GM19463 (cell line): ENCODE data around the gene NATD1.

Experiments
- ATAC-seq: cut with Tn5 transposase; IDR thresholded peaks from one replicate; pipeline ENCODE4 v1.9.1; 2021; ENCODE audit warnings: mild to moderate bottlenecking, moderate library complexity; ENCODE audit not compliant: unreplicated experiment

NATD1 gene

DNA sequence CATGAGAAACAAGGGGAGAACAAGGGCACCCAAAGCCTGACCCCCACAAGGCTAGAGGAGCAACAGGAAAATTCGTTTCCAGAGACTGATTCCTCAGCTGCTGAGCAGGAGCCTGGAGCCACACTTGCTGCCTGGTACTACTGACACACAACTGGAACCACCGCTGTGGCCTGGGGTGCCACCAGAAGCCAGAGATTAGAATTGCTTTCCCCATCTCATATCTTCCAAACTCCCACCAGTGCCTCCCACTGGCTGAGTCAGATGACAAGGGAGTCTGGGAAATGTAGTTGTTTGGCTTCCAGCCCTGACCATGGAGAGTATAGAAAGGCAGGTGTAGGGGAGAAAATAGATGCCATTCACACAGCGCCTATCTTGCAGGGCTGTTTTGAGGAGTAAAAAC, 35.1 kb downstream of the NATD1 start:
- ATAC-seq: no peak

DNA sequence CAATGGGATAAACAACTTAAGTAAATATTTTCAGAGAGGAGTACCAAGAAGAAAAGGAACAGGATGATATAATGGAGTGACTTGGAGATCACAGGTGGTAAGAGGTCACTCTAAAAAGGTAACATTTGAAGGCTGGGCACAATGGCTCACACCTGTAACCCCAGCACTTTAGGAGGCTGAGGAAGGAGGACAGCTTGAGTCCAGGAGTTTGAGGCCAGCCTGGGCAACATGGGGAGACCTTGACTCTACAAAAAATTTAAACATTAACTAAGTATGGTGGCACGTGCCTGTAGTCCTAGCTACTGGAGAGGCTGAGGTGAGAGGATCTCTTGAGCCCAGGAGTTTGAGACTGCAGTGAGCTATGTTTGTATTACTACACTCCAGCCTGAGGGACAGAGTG, 35.9 kb downstream of the NATD1 start:
- no peak for ATAC-seq

DNA sequence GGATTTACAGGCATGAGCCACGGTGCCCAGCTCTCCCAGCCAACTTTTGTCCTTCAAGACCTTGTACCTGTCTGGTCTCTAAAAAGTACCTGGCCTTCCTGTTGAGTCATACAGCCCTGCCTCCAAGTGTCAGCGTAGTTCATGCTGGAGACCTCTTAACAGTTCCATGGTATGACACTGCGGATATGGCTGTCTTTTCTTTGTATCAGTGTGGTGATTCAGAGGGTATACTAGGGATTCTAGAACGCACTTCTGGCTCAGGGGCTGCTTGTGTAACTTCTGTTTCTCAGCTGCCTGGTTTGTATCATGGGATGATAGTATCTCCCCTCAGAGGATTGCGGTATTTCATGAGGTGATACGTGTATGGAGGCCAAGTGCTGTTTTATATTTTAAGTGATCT, 37.3 kb downstream of the NATD1 start:
- no peak for ATAC-seq

DNA sequence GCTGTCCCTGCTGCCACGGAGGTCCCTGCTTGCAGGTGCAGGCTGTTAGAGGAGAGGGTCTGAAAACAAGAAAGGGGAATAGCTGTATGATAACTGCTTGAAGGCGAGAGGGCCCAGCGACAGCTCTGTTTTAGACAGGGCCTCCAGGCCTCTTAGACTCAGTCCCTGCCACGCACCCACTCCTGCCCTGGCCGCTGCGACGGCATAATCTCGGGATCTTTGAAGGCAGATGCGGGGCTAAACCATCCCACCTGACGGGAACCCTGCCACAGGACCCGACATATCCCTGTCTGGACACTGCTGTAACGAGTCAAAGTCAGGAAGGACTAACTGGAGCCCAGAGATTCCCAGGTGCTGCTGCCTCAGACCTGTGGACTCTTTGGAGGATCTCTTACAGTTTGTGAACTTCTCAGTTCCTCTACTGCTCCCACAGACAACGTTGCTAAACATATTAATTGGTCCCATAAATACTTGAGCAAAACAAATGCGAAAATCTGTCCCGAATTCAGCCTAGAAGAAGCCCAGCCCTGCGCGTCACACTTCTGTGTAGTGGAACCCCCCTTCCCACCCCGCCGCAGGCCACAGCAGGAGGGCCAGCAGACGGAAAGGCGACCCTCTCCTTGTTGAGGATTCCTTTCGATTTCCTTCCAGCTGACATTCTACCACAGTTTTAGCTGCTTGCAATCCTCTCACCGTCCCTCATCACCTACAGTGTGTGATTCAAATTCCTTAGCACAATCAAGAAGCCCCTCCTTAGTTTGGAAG, 38.3 kb downstream of the NATD1 start:
- ATAC-seq: peak; percentile 4

DNA sequence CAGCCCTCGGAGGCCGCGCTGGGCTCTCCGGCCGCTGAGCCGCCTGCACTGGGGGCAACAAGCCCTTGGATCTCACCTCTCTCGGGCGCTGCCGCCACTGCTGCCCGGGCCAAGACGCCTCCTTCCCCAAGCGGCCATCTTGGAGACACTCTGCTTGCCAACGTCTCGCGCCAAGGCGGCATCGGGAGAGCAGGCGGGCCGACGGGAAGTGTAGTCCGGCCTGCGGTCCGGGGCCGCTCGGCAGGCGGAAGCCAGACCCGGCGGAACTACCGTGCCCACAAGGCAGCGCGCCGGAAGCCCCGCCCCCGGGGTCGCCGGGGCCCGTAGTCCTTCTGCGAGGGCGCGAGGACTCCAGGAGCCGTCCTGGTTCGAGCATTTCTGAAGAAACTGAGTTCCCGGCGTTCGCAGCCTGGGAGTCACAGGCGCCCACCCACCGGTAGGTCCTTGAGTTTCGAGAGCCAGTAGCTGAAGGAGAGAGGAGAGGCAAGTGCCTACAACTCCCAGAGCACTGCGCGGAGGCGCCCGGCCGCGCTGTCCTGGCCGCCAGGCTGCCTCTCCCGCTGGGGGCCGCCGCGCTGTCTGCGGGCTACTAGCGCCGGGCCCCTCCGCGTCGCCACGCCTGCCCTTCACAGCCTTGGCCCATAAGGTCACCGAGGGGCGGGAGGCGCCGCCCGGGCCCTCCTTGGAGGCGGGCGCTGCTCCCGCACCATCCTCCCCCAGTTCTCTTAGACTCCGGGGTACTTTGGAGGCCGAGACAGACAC, 39.0 kb downstream of the NATD1 start, which contains the start of gene TMEM11:
Gene TMEM11 (minus strand): TSS at position 147 of the 762 bp plus-strand sequence. CDS start 9 bp downstream, at position 138.
- peak; percentile 81 for ATAC-seq

DNA sequence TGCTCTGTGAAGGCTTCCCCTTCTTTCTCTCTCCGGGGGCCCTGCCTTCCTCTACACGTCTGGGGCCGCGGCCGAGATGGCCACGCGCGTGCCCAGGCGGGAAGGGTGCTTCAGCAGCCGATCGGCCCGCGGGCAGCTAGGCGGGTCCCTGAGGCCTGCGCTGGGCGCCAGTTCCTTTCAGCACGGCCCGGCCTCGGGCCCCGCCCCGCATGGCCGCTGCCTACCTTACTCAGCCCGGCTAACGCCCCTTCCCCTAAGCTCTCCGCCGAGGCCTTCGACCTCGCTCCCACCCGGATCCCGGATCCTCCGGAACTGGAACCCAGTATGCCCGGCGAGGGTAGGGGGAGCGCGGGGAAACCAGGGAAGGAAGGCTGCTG, 39.6 kb downstream of the NATD1 start:
- peak; percentile 12 for ATAC-seq

DNA sequence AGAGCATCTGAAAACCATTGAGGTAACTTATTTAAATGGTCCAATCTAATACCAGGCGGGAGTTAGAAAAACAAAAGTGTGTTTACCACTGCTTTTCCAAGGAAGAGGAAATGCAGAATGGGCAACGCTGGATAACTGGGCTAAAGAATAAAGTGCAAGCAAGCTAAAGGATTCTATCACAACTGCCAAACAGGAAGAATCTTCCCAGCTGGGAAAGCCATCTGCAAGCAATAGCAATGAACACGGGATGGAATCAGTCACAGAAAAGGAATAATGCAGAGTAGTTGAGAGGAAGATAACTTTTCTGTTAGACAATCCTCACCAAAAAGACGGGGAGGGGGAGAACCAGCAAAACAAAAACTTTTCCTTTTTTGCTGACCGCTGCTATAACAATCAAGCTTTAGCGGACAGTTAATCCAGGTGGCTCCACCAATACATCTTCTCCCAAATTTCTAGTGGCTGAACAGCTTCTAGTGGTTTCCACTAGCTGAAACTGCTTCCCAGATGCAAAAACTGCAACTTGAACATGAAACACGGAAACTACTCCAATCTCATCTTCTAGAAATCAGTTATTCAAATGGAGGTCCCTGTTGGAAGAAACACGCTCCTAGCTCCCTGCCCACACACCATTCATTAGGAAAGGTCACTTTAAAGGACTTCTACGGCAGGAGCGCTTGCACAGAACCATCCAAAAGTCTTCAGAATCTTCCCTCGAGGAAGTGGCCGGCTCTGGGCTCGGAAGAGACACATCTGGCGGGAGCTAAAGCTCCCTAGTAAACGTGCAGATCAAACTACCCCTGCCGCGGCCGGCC, 40.2 kb downstream of the NATD1 start:
- no peak for ATAC-seq

DNA sequence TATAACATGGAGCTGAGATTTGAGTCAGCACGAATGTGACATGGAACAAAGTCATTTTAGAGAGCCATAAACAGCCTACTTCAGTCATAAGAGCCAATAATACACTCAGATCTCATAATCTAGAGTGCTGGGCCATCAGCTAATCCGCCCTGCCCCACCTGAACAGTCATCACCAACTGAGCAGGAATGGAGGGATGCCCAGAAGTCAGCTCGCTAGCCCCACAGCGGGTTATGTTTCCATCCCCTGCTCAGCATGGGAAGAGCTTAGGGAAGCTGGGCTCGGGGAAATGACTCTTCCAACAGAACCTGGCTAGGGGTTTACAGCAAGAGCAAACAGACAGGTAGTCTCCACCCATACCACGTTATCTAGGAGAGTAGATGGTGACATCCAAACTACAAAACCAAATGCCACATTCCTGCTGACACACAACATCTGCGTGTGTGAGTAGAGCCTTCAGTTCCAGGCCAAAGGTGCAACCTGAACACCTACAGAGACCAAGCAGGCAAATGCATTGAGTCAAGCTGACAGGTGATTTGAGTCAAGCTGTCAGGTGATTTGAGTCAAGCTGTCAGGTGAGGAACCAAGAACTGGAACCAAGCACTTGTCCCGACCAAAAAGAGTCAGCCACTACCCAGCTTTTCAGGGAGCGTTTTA, 41.3 kb downstream of the NATD1 start:
- no peak for ATAC-seq

DNA sequence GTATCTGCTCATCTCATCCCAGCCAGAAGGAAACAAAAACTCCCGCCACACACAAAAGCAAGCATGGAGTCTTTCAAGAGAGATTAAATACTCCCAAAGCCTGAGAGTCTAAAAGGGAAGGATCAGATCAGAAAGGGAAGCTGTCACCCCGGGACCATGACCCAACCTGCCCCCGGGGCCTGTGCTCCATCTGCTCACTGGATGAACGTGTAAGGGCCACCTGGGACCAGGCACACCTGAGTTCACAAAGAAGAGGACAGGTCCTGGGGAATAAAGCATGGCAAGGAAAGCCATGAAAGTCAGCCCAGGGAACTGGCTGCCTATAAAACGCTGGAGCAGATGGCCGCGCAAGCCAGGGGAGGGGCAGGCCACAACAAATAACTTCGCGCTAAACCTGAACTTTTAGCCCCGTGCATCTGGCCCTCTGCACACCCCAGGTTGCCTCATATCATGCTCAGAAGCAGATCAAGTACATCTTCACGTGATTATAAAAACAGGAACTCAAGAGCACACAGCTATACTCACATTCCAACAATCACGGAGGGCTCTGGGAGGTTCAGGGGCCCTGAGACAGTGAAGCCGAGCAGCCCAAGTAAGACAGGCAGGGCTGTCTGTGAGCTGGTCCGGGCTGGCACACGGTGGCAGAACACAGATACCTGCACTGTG, 42.7 kb downstream of the NATD1 start:
- ATAC-seq: no peak

DNA sequence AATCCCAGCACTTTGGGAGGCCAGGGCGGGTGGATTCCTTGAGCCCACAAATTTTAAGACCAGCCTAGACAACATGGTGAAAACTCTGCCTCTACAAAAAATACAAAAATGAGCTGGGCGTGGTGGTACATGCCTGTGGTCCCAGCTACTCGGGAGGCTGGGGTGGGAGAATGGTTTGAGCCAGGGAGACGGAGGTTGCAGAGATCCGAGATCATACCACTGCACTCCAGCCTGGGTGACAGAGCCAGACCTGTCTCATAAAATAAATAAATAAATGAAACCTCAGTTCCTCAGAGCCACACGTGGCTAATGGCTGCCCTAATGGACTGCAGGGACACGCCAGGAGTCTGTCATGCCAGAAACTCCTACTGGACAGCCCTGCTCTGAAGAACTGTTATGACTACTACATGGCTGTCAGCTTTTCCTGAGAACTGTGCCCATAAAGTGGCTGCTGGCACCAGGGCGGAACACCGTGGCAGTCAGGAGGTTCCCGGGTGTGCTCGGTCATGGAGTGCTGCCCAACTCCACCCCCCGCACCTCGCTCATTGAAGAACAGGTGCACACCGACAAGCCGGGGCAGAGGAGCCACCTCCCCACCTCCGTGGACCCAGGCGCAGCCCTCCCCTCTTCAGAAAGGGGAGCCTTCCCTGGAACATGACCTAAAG, 43.6 kb downstream of the NATD1 start:
- no peak for ATAC-seq

DNA sequence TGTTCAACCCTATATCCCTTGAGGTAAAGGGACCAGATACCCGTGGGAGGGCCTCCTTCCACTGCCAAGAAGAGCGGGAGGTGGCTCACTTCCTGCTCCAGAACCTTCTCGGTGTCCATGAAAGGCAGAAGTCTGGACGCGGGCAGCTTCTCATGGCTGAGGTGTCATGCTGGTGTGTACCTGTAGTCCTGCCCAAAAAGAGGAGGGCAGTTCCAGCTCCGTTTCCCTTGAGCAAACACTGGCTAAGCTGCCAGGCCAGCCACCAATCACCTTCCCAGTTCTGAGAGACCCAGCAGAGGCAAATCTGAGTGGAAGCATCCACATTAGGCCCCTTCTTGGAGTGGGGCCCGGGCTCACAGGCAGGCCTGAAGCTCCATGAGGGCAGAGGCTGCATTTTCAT, 44.9 kb downstream of the NATD1 start:
- no peak for ATAC-seq

DNA sequence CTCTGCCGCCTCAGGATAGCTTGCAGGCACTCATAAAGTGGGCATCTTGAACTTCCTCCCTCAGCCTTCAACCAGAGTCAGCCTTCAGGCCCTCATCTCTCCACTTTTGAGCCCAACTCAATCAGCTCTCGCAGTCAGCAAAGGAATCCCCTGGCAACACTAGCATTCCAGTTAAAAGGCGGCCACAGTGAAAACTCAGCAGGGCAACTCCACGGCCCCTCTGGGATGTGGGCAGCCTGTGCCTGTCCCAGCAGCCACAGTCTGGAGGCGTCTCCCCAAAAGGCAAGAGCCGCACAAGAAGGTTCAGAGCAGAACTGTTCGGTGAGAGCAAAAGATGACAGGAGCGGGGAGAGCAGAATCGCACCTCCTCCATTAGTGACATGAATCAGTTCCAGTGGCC, 48.3 kb downstream of the NATD1 start:
- no peak for ATAC-seq

DNA sequence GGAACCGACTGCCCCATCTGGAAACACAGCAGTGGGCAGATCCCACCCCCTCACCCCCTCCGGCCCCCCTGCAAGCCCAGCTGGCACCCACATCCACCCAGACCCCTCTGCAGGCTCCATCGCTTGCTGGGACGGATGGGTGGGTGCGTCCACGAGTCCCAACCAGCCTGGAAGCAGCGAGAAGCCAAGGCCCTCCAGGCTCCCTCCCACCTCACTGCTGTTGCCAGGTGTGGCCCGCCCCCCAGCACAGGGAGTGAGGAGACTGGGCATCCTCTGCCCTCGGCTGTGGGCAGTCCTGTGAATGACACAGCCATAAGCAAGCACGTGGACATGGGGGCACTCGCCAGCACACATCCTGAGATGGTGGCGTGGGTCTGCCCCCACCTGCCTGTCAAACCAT, 50.7 kb downstream of the NATD1 start:
- ATAC-seq: no peak

DNA sequence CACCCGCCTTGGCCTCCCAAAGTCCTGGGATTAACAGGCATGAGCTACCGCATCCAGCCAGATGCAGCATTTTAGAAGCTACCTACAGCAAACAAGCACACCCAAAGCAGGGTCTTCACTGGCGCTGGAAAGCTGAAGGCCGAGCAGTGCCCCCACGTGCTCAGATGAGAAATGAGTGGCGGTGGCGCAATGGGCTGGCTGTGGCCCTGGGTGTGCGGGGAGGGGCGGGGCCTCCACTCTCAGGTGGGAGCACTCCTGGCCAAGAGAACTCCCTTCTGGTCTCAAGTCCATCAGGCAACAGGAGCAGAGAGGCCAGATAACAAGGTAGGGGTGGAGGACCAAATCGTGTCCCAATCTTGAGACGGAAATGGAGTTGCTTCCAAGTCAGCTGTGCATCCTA, 51.3 kb downstream of the NATD1 start:
- ATAC-seq: no peak

DNA sequence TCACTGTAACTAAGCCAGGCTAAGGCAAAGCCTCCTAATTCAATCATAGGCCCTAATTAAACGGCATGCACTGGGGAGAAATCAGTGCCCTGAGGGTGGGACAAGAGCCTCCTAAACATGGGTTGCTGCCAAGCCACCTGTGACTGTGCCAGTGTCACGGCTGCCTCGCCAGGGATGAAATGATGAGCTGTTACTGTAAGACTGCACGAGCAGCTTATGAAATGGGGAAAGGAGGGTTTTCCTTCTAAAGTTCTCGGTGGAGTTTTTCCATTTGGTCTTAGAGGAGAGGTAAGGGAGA, 52.0 kb downstream of the NATD1 start:
- no peak for ATAC-seq

DNA sequence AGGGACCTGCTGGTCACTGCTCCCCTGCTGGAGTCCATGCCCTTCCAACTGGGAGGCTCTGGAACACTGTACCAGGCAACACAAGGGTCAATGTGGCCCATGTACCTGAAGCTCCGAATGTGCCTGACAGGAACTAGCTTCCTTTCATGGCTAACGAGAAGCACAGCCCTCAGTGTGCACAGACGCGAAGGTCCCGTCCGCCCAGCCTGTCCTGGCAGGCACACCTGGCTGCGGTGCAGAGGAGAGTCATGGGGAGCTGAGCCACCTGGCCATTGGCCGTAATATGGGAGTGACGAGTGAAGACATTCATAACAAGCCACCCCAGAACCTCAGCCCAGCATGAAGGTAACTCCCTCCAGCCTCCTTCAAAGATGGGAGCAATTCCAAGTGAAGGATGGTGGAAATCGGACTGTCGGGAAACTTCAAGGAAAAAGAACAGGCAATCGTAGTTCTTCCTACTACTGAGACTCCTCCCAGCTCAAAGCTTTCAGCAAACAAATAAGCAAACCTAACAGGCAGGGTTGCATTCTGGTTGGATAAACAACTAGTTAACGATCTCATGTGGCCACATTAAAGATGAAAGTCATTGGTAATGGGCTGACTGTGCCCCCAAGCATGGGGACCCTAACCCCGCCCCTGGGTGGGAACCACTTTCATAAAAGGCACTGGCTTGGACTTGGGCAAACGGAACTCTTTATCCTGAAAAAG, 52.5 kb downstream of the NATD1 start:
- no peak for ATAC-seq

DNA sequence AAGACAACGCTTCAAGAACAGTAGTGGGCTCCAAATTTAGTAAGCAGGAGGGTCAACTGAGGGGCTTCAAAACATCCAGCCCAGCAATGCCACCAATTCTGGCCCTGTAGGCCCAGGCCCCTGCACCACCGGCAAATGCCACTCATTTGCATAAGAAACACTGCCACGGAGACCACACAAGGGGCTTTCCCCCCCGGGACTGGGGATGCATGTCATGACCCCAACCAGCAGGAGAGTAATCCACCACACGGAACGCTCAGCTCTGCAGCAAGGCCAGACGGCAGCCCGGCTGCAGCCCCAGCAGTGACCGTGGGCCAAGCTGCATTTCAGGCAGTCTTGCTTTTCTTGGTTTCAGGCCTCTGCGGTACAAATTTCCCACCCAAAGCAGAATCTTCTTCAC, 53.4 kb downstream of the NATD1 start:
- no peak for ATAC-seq

DNA sequence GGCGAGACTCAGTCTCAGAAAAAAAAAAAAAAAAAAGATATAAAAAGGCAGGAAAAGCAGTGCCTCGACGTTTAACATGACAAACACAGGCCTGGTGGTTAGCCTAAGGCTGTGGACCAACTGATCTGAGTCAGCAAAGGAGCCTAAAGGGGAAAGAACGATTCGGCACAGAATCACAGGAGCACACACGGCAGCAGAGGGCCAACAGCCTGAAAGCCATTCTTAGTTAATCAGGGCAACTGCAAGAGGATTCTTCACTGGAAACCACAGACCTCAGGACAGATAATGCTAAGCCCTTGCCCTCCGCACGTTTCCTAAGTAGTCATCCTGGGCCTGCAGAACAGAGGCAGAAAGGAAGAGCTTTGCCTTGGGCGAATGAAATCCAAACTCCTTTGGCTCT, 53.9 kb downstream of the NATD1 start:
- no peak for ATAC-seq

DNA sequence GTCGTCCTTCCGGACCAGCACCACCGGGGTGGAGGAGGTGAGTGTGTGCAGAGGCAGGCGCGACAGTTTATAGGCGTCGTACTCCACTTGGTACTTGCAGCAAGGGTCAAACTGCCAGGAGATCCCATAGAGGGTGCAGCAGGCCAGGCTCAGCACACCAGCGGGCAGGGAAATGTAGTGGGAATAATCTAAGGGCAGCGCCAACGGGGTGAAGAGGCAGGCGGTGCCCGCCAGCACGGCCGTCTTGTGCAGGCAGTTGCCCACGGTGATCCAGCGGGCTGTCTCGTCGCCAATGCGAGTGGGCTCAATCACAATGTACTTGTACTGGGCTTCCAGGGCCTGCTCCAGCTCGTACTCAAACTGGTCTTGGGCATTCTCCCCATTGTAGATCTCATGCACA, 54.8 kb downstream of the NATD1 start:
- ATAC-seq: no peak

DNA sequence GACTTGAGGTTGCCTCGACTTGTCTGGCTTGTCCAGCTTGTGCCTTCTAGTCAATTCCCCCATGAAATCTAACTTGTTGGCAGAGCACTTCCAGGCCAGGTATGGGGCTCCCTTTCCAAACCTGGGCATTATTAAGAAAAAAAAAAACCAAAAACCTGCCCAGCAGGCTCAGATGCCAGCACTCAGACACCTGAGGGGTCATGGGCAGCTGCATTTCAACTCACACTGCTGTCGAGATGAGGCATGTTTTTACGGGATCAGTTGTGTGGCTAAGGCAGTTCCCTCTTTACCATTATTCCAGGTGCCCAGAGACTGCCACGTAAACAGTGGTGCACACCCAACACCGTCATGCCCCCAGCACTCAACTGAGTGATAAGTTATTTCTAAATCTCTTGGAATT, 57.1 kb downstream of the NATD1 start:
- no peak for ATAC-seq
